HL-60/S4 (cell line): ENCODE results near the gene SMARCA4.
"Not testable (repeated sequence)": the region's sequence is repeated elsewhere in the genome, so short reads cannot be mapped to it uniquely, and the experiment has no call there.

Experiments
- in situ Hi-C: fragments of 300-500 bp; cut with MboI; formaldehyde crosslinking; loops from 2 replicates; pipeline ENCODE4 v1.14.3; 2022; ENCODE audit warnings: low sequenced_read_pairs

Gene SMARCA4

DNA sequence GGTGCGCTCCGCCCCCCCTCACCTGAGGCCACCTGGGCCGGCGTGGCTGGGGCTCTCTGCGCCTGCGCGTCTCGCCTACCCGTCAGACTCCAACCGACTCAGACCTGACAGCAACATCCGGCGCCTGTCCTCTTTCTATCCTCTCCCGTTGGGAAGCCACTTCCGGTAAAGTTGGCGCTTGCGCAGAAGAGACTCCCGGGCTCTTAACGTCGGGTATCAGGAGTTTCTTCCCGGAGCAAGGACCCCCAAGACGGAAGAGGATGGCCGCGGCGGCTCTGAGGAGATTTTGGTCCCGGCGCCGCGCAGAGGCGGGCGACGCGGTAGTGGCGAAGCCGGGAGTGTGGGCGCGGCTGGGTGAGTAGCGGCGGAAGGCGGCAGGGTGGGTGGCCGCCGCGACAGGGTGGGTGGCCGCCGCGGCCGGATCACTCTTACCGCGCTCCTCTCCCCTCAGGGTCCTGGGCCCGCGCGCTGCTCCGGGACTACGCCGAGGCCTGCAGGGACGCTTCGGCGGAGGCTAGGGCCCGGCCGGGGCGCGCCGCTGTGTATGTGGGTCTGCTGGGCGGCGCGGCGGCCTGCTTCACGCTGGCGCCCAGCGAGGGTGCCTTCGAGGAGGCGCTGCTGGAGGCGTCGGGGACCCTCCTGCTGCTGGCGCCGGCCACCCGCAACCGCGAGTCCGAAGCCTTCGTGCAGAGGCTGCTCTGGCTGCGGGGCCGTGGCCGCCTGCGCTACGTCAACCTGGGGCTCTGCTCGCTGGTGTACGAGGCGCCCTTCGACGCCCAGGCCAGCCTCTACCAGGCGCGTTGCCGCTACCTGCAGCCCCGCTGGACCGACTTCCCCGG is 32.0 kb upstream of the SMARCA4 start, which contains the start of the genes TIMM29 and YIPF2:
Gene TIMM29, plus strand, starts transcription at position 249 of the 839 bp plus-strand sequence. Its CDS starts 12 bp downstream, at position 261.
Gene YIPF2, minus strand, starts transcription at position 77 of the 839 bp plus-strand sequence. CDS start 229 bp downstream, outside the sequence.
- in situ Hi-C loops: no loop called here

DNA sequence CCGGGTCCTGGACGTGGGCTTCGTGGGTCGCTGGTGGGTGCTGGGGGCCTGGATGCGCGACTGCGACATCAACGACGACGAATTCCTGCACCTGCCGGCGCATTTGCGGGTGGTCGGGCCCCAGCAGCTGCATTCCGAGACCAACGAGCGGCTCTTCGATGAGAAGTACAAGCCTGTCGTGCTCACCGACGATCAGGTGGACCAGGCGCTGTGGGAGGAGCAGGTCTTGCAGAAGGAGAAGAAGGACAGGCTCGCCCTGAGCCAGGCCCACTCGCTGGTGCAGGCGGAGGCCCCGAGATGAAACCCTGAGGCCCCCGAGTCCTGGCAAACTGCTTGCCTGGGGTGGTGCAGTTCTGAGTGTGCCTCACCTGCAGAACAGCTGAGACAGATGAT is 31.4 kb upstream of the SMARCA4 start:
- in situ Hi-C loops: no loop called here

DNA sequence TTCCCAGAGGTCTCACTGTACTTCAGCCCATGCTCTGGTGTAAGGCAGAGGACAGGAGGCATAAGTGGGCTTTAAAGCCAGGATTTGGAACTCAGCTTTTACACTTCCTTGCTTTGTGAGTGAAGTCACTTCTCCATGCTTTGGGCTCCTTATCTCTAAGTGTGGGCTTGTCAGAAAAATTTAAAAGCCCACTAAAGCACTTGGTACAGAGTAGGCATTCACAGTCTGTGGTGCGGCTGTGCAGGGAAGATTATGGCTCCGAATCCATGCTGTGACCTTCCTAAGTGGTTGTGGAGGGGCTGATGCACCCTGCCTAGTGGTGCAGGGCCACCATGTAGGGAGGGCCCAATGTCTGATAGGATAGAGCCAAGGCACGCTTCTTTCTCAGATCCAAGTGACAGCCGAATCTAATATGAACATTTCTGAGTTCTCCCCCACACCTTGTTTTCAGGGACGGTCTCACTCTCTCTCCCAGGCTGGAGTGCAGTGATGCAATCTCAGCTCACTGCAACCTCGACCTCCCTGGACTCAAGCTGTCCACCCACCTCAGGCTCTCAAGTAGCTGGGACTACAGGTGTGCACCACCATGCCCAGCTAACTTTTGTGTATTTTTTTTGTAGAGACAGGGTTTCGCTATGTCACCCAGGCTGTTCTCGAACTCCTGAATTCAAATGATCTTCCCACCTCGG is 25.3 kb upstream of the SMARCA4 start:
- in situ Hi-C loops: loop anchor here (10.0 kb wide), 1 partner anchor 269 kb away; no protein-coding TSS in a partner anchor

DNA sequence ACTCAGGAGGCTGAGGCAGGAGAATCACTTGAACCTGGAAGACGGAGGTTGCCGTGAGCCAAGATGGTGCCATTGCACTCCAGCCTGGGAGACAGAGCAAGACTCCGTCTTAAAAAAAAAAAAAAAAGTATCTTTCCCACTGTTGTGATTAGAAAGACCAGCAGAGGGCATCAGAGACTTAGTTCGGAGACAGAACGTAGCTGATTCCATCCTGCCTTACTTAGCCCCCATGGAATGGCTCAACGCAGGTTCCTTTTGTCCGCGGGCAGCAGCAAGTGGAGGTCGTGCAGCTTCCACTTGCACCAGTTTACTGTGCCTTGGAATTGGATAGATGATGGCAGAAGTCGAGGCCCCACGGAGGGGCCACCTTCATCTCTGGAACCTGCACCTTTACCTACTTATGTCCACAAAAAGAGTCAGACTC is 24.2 kb upstream of the SMARCA4 start:
- in situ Hi-C loops: loop anchor here (10.0 kb wide), 1 partner anchor 268 kb away; no protein-coding TSS in a partner anchor

DNA sequence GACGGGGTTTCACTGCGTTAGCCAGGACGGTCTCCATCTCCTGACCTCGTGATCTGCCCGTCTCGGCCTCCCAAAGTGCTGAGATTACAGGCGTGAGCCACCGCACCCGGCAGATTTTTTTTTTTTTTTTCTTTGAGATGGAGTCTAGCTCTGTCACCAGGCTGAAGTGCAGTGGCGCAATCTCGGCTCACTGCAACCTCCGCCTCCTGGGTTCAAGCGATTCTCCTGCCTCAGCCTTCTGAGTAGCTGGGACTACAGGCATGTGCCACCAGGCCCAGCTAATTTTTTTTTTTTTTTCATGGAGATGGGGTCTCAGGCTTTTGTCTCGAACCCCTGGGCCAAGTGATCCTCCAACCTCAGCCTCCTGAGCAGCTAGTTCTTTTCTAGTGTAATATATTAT is 19.2 kb upstream of the SMARCA4 start:
- in situ Hi-C loops: not testable (repeated sequence)

DNA sequence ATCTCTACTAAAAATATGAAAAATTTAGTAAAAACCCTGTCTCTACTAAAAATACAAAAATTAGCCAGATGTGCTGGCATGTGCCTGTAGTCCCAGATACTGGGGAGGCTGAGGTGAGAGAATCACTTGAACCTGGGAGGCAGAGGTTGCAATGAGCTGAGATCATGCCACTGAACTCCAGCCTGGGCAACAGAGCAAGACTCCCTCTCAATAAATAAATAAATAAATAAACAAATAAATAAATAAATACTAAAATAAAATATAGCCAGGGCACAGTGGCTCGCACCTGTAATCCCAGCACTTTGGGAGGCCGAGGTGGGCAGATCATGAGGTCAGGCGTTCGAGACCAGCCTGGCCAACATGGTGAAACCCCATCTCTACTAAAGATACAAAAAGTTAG is 17.4 kb upstream of the SMARCA4 start:
- in situ Hi-C loops: not testable (repeated sequence)

DNA sequence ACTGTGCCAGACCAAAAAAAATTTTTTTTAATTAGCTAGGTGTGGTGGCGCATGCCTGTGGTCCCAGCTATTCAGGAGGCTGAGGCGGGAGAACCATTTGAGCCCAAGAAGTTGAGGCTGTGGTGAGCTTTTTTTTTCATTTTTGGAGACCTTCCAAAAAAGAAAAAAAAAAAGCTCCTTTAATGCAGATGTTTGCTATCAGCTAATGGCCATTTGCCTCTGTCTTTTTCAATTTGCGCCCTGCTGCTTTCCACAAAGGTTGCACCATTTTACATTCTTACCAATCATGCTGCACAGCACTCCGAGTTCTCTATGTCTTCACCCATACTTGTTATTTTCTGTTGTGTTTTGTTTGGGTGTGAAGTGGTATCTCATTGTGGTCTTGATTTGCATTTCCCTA is 15.6 kb upstream of the SMARCA4 start:
- in situ Hi-C loops: no loop called here

DNA sequence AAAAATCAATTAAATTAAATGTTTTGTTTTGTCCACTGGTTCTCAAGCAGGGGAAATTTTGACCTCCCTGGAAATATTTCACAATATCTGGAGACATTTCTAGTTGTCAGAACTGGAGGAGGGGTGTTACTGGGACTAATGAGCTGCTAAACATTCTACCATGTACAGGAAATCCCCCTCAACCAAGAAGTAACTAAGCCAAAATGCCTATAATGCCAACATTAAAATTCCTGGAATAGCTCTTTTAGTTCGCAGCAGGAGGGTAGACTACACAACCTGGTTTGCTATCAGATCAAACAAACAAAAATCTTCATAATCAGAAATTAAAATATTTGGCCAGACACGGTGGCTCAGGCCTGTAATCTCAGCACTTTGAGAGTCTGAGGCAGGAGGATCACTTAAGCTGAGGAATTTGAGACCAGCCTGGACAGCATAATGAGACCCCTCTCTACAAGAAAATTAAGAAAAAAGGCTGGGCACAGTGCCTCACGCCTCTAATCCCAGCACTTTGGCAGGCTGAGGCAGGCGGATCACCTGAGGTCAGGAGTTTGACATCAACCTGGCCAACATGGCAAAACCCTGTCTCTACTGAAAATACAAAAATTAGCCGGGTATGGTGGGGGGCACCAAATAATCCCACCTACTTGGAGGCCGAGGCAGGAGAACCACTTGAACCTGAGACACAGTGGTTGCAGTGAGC is 13.7 kb upstream of the SMARCA4 start:
- in situ Hi-C loops: no loop called here

DNA sequence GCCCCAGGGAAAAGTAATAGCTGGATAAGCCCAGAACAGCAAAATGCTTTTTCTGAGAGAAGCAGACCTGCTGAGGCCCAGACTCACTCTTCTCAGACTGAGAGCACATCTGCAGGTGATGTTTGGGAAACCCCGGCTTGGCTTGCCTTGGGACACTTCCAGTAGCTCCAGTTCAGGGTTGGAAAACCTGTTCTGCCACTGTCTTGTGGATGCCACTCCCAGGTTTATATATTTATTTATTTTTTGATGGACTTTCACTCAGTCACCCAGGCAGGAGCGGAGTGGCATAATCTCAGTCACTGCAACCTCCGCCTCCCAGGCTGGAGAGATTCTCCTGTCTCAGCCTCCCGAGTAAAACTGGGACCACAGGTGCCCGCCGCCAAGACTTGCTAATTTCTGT is 8.0 kb upstream of the SMARCA4 start:
- in situ Hi-C loops: no loop called here

DNA sequence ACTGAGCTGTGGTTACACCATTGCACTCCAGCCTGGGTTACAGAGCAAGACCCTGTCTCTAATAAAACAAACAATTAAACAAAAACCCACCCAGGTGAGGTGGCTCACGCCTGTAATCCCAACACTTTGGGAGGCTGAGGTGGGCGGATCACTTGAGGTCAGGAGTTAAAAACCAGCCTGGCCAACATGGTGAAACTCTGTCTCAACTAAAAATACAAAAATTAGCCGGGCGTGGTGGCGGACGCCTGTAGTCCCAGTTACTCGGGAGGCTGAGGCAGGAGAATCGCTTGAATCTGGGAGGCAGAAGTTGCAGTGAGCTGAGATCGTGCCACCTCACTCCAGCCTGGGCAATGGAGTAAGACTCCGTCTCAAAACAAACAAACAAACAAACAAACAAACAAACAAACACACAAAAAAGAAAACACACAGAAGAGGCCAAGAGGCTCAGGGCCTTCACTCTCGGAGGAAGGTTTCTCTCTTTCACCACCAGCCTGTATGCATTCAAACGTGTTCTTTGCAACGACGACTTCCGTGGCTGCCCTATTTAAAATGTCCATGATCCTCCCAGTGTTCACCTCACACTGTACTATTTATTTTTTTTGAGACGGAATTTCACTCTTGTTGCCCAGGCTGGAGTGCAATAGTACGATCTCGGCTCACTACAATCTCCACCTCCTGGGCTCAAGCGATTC is 1.4 kb upstream of the SMARCA4 start:
- in situ Hi-C loops: not testable (repeated sequence)

DNA sequence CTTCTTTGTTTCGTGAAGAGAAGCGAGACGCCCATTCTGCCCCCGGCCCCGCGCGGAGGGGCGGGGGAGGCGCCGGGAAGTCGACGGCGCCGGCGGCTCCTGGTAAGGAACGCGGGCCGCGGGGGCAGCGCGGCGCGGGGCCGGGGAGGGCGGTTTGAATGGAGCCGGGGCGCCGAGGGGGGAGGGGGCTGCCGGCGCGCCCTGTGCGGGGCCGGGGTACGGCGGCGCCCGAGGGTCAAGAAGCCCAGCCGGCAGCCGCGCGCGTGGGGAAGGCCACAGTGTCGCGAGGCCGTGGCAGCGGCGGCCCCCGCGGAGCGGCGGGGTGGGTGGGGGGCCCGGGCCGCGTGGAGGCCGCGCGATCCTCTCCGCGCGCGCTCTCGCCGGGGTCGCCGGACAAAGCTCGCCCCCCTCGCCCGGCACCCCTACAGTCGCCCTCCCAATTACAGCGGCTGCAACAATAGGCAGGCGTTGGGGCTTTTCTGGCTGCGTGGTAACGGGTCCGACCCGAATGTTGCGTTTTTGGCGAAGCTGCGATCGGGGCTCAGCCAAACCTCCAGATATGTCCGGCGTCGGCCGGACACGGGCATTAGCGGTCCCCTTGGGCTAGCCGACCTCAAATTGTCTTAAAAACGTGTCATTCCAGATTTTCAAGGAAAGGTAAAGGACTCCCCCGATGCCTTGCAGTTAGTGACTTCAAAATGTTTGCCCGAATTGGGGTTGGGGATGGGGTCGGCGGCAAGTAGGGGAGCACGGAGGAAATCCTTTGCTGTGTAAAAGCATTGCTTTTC is 437 bp downstream of the SMARCA4 start:
- in situ Hi-C loops: no loop called here

DNA sequence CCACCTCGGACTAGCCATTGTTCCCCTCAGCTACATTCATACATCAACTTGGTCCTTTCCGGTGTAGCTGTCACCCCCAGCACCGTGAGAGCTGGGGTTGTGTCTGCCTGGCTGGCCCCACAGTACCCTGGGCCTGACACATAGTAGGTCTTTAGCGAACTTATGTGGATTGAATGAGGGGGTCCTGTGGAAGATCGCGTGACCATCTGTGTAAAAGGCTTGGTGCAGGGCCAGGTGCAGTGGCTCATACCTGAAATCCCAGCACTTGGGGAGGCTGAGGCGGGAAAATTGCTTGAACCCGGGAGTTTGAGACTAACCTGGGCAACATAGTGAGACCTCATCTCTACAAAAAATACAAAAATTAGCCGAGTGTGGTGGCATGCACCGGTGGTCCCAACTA is 2.0 kb downstream of the SMARCA4 start:
- in situ Hi-C loops: no loop called here

DNA sequence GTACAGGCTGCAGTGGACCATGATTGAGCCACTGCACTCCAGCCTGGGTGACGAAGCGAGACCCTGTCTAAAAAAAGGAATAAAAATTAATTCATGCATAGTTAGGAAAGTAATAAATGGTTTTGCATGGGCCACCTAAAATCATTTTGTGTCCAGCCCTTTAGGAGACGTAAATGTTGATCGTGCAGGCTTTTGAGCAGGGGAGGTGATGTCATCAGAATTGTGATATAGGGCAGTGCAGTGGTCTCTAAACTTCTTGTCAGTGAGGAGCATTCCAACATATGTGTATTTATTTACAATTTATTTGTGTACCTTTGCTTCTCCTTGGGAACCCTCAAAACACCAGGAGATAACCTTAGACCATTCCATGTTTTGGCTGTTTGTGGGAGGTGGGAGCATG is 3.0 kb downstream of the SMARCA4 start:
- in situ Hi-C loops: no loop called here

DNA sequence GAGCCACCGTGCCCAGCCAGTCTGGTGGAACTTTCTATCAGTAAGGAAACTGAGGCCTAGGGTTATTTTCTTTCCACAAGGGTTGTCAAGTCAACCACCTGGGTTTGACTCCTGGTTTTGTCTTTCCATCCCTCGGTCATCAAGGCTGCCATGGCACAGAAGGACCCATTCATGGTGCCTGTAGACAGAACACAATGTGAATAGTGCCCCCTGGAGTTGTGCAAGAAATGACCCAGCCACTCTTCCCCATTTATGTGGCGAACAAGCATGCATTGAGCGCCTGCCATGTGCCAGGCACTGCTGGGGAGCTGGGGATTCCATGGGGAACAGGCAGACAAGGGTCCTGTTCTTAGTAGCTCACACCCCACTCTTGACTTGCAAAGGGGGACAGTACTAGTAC is 4.1 kb downstream of the SMARCA4 start:
- in situ Hi-C loops: no loop called here

DNA sequence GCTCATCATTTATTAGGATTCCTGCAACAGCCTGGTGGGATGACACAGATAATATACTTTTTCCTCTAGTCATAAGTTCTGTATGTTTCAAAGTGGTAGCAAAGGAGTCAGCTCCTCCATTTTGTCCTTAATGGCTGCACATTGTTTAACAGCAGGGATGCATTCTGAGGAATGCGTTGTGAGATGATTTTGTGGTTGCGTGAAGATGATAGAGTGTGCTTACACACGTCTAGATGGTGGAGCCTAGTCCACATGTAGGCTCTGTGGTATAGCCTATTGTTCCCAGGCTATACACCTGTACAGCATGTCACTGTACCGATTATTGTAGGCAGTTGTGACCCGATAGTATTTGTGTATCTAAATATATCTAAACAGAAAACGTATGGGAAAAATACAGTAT is 4.6 kb downstream of the SMARCA4 start:
- in situ Hi-C loops: no loop called here

DNA sequence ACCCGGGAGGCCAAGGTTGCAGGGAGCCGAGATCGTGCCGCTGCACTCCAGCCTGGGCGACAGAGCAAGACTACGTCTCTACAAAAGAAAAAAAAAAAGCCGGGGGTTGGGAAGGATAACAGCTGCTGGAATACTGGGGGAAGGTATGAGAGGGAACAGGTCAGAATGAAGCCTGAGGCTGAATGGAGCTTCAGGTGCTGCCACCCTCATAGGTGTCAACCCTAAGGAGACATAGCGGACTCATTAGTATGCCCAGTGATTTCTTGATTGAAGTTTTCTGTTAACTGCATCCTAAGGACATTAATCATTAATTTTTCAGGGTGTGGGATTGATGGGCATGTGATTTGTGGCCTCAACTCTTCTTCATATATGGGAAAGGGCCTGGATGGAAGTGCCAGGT is 6.0 kb downstream of the SMARCA4 start:
- in situ Hi-C loops: no loop called here

DNA sequence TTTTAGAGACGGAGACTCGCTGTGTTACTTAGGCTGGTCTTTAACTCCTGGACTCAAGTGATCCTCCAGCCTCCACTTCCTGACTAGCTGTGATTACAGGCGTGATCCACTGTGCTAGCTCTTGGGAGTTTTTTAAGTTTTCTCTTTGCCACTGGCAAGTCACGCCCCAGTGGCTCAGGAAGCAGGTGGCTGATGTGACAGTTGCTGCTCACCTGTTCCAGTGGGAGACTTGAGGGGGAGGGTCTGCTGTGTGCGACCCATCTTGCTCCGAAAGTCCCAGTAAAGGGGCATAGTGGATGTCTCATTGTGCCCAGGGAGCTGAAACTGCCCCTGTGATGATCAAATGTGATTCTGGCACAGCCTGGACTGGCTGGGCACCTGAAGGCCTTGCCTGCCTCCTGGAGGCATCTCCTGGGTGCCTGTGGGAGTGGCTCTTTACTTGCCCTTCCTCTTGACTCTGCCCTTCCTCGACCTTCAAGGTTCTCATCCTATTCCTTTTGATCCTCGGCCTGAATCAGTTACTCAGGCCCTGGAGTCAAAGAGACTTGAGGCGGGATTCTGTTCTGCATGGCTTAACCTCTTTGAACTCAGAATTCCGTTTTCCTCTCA is 7.8 kb downstream of the SMARCA4 start:
- in situ Hi-C loops: no loop called here

DNA sequence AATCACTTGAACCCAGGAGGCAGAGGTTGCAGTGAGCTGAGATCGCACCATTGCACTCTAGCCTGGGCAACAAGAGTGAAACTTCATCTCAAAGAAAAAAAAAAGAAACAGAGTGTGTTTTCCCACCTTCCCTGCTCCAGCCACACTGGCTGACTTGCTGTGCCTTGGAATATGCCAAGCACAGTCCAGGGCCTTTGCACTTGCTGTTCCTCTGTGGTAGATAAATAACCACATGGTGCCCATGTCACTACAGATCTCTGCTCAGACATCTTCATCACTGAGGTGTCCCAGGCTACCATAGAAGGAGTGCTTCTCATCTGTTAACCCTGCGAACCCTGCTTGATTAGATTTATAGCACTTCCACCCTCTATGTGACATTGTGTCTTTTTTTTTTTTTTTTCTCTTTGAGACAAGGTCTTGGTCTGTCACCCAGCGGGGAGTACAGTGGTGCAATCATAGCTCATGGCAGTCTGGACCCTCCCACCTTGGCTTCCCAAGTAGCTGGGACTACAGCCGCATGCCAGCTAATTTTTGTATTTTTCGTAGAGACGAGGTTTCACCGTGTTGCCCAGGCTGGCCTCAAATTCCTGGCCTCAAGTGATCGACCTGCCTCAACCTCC is 10.4 kb downstream of the SMARCA4 start:
- in situ Hi-C loops: no loop called here
